Measurements from ENCODE around the gene PTPRN.

Gene PTPRN

DNA sequence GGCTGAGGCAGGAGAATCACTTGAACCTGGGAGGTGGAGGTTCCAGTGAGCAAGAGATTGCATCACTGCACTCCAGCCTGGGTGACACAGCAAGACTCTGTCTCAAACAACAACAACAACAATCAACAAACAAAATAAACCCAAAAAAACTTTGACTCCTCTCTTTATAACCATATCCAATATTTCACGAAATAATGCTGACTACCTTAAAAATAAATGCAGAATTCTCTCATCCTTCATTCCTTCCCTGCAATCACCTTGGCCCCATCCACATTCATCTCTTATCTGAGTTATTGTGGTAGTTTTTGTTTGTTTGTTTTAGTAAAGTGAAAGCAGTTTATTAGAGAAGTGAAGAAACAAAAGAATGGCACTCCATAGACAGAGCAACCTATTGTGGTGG, 3.2 kb downstream of the PTPRN start:
- no peak overlapping the region for H3K4me3 ChIP-seq (ENCODE audit: low read depth, low read length)
- peaks cover 5% of the 10 kb centered on the region for H3K4me1 ChIP-seq (ENCODE audit: control insufficient read depth, insufficient read depth, low read length, unreplicated experiment)
- H3K27ac ChIP-seq (ENCODE audit: low read depth, low read length), result no peak overlapping the region
- H2AFZ ChIP-seq (ENCODE audit: low read length, unreplicated experiment), result no peak overlapping the region
- H3K79me2 ChIP-seq (ENCODE audit: control insufficient read depth, insufficient read depth, low read length, unreplicated experiment), result no peaks in the 10 kb centered on the region
- H3K36me3 ChIP-seq (ENCODE audit: insufficient read depth, low read length), result no peaks in the 10 kb centered on the region
- peaks cover 48% of the 10 kb centered on the region for H3K27me3 ChIP-seq (ENCODE audit: insufficient read depth, low read length)

- H3K27me3 ChIP-seq (ENCODE audit: insufficient read depth, low read length), result peaks cover 35% of the 10 kb centered on the region
- no peak overlapping the region for H2AFZ ChIP-seq (ENCODE audit: low read length, unreplicated experiment)
- H3K36me3 ChIP-seq (ENCODE audit: insufficient read depth, low read length), result no peaks in the 10 kb centered on the region
- peaks cover 5% of the 10 kb centered on the region for H3K4me1 ChIP-seq (ENCODE audit: control insufficient read depth, insufficient read depth, low read length, unreplicated experiment)
- no peaks in the 10 kb centered on the region for H3K79me2 ChIP-seq (ENCODE audit: control insufficient read depth, insufficient read depth, low read length, unreplicated experiment)
- no peak overlapping the region for H3K27ac ChIP-seq (ENCODE audit: low read depth, low read length)
- no peak overlapping the region for H3K4me3 ChIP-seq (ENCODE audit: low read depth, low read length)
Measured at GRCh38 chr2:219304223-219304622, 5.0 kb downstream of the PTPRN start.

- Histone ChIP-seq H3K4me1 (ENCODE audit: control insufficient read depth, insufficient read depth, low read length, unreplicated experiment) (no peaks in the 10 kb centered on the region), H3K79me2 (ENCODE audit: control insufficient read depth, insufficient read depth, low read length, unreplicated experiment) (no peaks in the 10 kb centered on the region), H3K27me3 (ENCODE audit: insufficient read depth, low read length) (peaks cover 32% of the 10 kb centered on the region), H3K36me3 (ENCODE audit: insufficient read depth, low read length) (no peaks in the 10 kb centered on the region), H2AFZ (ENCODE audit: low read length, unreplicated experiment) (no peak overlapping the region), H3K27ac (ENCODE audit: low read depth, low read length) (no peak overlapping the region), H3K4me3 (ENCODE audit: low read depth, low read length) (no peak overlapping the region)
Measured at GRCh38 chr2:219302412-219302968, 6.7 kb downstream of the PTPRN start.

- Histone ChIP-seq H3K4me3 (ENCODE audit: low read depth, low read length) (no peak overlapping the region), H3K27me3 (ENCODE audit: insufficient read depth, low read length) (peaks cover 29% of the 10 kb centered on the region), H3K36me3 (ENCODE audit: insufficient read depth, low read length) (no peaks in the 10 kb centered on the region)
Measured at GRCh38 chr2:219300022-219300421, 9.2 kb downstream of the PTPRN start.

GRCh38 chr2:219299372-219299760, 9.8 kb downstream of the PTPRN start:
- Histone ChIP-seq H3K27me3 (ENCODE audit: insufficient read depth, low read length) (peaks cover 22% of the 10 kb centered on the region; the same call in 1 of the 2 replicates), H3K27ac (ENCODE audit: low read depth, low read length) (no peak overlapping the region), H3K4me1 (ENCODE audit: control insufficient read depth, insufficient read depth, low read length, unreplicated experiment) (no peaks in the 10 kb centered on the region), H3K79me2 (ENCODE audit: control insufficient read depth, insufficient read depth, low read length, unreplicated experiment) (no peaks in the 10 kb centered on the region), H3K4me3 (ENCODE audit: low read depth, low read length) (no peak overlapping the region), H3K36me3 (ENCODE audit: insufficient read depth, low read length) (no peaks in the 10 kb centered on the region), H2AFZ (ENCODE audit: low read length, unreplicated experiment) (no peak overlapping the region)

More at GRCh38 chr2:219300022-219300421, 9.2 kb downstream of the PTPRN start:
- no peaks in the 10 kb centered on the region for H3K79me2 ChIP-seq (ENCODE audit: control insufficient read depth, insufficient read depth, low read length, unreplicated experiment)
- no peak overlapping the region for H3K27ac ChIP-seq (ENCODE audit: low read depth, low read length)
- H2AFZ ChIP-seq (ENCODE audit: low read length, unreplicated experiment), result no peak overlapping the region
- no peaks in the 10 kb centered on the region for H3K4me1 ChIP-seq (ENCODE audit: control insufficient read depth, insufficient read depth, low read length, unreplicated experiment)

- H3K4me3 ChIP-seq (ENCODE audit: low read depth, low read length), result no peak overlapping the region
- no peak overlapping the region for H3K27ac ChIP-seq (ENCODE audit: low read depth, low read length)
- H3K27me3 ChIP-seq (ENCODE audit: insufficient read depth, low read length), result peaks cover 19% of the 10 kb centered on the region; the same call in 1 of the 2 replicates
- no peaks in the 10 kb centered on the region for H3K36me3 ChIP-seq (ENCODE audit: insufficient read depth, low read length)
- no peaks in the 10 kb centered on the region for H3K4me1 ChIP-seq (ENCODE audit: control insufficient read depth, insufficient read depth, low read length, unreplicated experiment)
- H3K79me2 ChIP-seq (ENCODE audit: control insufficient read depth, insufficient read depth, low read length, unreplicated experiment), result no peaks in the 10 kb centered on the region
- no peak overlapping the region for H2AFZ ChIP-seq (ENCODE audit: low read length, unreplicated experiment)
Measured at GRCh38 chr2:219298759-219299371, 10.3 kb downstream of the PTPRN start.

DNA sequence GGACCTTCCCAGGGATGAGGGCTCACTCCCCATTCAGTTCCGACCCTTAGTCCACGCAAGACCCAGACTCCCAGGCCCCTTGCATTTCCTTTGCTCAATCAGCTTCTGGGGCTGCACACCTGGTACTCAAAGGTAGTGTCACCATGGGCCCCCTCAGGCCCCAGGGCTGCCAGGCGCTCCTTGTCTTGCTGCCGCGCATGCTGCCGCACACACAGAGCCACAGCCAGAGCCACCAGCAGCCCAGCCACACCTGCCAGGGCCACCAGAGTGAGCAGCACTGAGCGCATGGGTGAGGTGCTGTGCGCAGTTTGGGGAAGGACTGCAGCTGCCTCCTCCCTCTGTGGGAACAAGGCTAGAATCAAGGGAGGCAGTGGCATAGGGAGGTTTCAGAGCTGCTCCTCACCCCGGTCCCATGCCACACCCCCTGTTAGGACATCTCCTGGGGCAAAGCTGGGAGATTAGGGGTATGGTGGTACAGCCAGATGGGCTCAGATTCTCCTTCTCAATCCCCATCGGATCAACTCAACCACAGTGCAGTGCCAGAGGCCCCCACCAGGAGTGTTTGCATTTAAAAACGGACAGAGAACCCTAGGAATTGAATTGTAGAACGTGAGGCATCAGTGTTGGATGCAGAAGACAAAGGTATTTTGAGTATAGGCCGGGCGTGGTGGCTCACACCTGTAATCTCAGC, 11.3 kb downstream of the PTPRN start:
- Histone ChIP-seq H3K36me3 (ENCODE audit: insufficient read depth, low read length) (no peaks in the 10 kb centered on the region), H3K79me2 (ENCODE audit: control insufficient read depth, insufficient read depth, low read length, unreplicated experiment) (no peaks in the 10 kb centered on the region), H3K4me3 (ENCODE audit: low read depth, low read length) (no peak overlapping the region), H2AFZ (ENCODE audit: low read length, unreplicated experiment) (no peak overlapping the region), H3K27ac (ENCODE audit: low read depth, low read length) (no peak overlapping the region), H3K27me3 (ENCODE audit: insufficient read depth, low read length) (peaks cover 14% of the 10 kb centered on the region; the same call in 1 of the 2 replicates), H3K4me1 (ENCODE audit: control insufficient read depth, insufficient read depth, low read length, unreplicated experiment) (no peaks in the 10 kb centered on the region)

DNA sequence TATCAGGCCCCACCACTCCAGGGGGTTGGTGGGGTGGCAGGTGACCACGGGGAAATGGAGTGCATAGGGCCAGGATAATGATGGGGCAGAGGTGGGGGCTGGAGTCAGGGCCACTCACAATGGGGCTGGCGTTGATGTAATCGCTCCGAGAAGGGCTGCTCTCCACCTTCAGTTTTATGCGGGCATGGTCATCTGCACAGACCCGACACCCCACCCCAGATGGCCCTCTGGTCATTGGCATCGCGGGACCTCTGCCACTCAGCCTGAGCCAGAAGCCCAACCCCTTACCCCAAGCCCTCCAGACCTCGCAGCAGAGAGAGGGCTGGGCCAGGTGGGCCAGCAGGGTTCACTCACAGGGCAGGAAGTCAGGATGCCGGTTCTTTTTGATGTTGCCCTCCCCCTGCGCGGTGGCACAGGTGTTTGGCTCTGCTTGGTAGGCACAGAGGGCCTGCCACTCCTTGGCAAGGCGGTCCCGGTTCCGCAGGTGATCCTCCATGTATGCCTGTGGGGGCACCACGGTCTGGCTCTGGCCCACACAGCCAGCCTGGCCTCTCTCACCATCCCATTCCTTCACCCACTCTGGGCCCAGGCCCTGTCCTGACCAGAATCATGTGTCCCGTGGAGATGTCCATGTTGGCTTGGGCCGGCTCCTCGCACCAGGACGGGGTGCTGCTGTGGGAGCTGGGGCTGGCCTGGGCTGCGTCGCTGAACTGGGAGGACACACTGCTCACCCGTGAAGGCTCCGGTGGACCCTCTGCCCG, 12.4 kb downstream of the PTPRN start:
- no peak overlapping the region for H3K27ac ChIP-seq (ENCODE audit: low read depth, low read length)
- H3K4me1 ChIP-seq (ENCODE audit: control insufficient read depth, insufficient read depth, low read length, unreplicated experiment), result no peaks in the 10 kb centered on the region
- H3K4me3 ChIP-seq (ENCODE audit: low read depth, low read length), result no peak overlapping the region
- H3K27me3 ChIP-seq (ENCODE audit: insufficient read depth, low read length), result peaks cover 7% of the 10 kb centered on the region; the same call in 1 of the 2 replicates
- no peaks in the 10 kb centered on the region for H3K79me2 ChIP-seq (ENCODE audit: control insufficient read depth, insufficient read depth, low read length, unreplicated experiment)
- no peaks in the 10 kb centered on the region for H3K36me3 ChIP-seq (ENCODE audit: insufficient read depth, low read length)
- no peak overlapping the region for H2AFZ ChIP-seq (ENCODE audit: low read length, unreplicated experiment)

DNA sequence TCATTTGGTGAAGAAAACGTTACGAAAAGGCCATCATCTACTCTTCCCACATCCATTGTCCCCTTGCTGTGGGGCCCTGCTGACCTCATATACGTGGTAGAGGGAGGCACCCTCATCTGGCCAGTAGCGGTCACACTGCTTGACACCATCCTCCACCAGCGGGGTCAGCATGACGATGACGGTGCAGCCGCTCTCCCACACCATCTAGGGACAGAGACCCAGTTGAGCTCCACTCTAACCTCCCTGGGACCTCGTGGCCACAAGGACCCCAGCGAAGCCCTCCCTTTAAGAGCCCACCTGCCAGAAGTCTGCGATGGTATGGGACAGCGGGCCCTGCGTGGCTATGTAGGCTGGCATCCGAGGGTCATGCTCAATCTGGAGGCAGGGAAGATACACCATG, 13.1 kb downstream of the PTPRN start:
- no peaks in the 10 kb centered on the region for H3K79me2 ChIP-seq (ENCODE audit: control insufficient read depth, insufficient read depth, low read length, unreplicated experiment)
- no peak overlapping the region for H3K4me3 ChIP-seq (ENCODE audit: low read depth, low read length)
- H3K4me1 ChIP-seq (ENCODE audit: control insufficient read depth, insufficient read depth, low read length, unreplicated experiment), result no peaks in the 10 kb centered on the region
- no peak overlapping the region for H2AFZ ChIP-seq (ENCODE audit: low read length, unreplicated experiment)
- no peaks in the 10 kb centered on the region for H3K36me3 ChIP-seq (ENCODE audit: insufficient read depth, low read length)
- H3K27ac ChIP-seq (ENCODE audit: low read depth, low read length), result no peak overlapping the region
- 0 out of 2 replicates have a peak, but pooled peaks cover under 1% of the 10 kb centered on the region for H3K27me3 ChIP-seq (ENCODE audit: insufficient read depth, low read length)

DNA sequence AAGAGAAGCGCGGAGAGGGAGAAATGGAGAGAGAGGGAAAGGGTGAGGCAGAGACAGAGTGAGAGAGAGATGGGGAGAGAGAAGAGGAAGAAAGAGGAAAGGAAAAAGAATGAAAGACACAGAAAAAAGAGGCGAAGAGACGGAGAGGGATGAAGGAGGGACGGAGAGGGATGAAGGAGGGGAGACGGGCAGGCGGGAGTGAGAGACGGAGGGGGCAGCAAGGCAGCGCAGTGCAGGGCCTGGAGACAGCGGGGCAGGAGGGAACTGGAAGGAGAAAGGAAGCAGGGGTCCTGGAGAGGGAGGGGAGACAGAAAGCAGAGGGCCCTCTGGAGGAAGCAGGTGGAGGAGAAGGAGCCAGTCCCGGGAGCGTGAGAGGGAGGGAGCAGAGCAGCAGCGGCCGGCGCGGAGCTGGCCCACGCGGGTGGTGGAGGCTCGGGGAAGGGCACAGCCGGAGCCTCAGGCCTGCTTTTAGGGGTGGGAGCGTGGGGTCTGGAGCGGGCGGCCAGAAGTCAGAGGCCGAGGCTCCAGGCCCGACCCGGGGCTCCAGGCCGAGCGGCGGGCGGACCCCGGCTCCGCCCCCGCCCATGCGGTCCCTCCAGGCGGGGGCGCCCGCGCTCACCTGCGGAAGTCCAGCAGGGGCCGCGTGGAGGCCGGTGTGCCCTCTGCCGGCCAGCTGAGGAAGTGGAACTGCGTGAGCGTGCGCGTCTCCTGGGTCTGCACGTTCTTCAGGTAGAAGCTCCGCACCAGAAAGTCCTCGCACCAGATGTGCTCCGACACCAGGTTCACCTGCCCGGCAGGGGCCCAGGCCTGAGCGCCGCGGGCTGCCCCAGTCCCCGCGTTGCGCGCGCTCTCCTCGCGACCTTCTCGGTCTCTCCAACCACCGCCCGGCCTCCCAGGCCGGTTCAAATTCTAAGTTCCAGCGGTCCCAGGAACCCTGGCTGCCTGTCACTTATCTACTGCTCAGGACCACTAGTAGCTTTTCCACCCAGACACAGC, 14.5 kb downstream of the PTPRN start:
- H2AFZ ChIP-seq (ENCODE audit: low read length, unreplicated experiment), result peak overlapping the region; percentile 76
- no peaks in the 10 kb centered on the region for H3K27me3 ChIP-seq (ENCODE audit: insufficient read depth, low read length)
- no peak overlapping the region for H3K27ac ChIP-seq (ENCODE audit: low read depth, low read length)
- peaks cover 7% of the 10 kb centered on the region for H3K4me1 ChIP-seq (ENCODE audit: control insufficient read depth, insufficient read depth, low read length, unreplicated experiment)
- H3K36me3 ChIP-seq (ENCODE audit: insufficient read depth, low read length), result no peaks in the 10 kb centered on the region
- peak overlapping the region; percentile 73 for H3K4me3 ChIP-seq (ENCODE audit: low read depth, low read length)
- H3K79me2 ChIP-seq (ENCODE audit: control insufficient read depth, insufficient read depth, low read length, unreplicated experiment), result no peaks in the 10 kb centered on the region

All from ACC112 (cell line).